ENCODE data around the gene EIF3L. TPM values are rescaled to one million over a fixed set of nuclear protein-coding genes. Genes with fewer than 3 reads are reported as not detected.

The EIF3L gene
- total and polyA plus RNA-seq, 10 of the 15 experiments (the other 5 are each of a cell fraction or from before 2014, with no cell fraction given) = 294 to 1,037 (median 618) TPM

DNA sequence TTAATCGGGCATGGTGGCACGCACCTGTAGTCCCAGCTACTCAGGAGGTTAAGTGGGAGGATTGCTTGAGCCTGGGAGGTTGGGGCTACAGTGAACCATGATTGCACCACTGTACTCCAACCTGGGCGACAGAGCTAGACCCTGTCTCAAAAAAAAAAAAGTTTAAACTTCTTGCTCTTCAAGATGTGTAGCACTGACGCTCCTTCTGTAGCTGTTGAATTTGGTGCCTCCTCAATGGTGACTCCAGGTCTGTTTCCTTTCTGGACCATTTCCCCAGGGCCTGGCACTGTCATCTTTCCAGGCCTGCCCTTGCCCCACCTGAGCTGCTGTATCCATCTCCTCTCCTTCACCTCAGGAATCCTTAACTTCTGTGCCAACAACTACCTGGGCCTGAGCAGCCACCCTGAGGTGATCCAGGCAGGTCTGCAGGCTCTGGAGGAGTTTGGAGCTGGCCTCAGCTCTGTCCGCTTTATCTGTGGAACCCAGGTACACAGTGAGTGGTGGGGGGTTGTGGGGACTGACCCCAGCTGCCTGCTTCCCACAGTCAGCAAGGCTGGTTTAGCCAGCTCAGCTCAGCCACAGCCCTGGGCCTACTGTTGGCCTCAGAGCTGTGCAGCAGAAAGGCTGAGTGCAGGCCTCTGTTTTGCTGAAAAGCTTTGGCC, 39.4 kb upstream of the EIF3L start:
- BruUV-seq (replicated peaks) = no TSS peak
- intact Hi-C loops (cut with micrococcal nuclease; ENCODE audit: unreplicated experiment) (no loop called here), in situ Hi-C loops (cut with MboI) (no loop called here)
- ChIA-PET RAD21 (ENCODE audit: unreplicated experiment) (no interaction called here), CTCF (interaction anchor here (0.5 to 4.5 kb wide), 4 partner anchors 9 to 148 kb away, joined by 3 to 47 read pairs (median 8); no protein-coding TSS in a partner anchor), POLR2A (interaction anchor here (0.7 kb wide), 1 partner anchor 270 kb away, joined by 3 read pairs; no protein-coding TSS in a partner anchor), SMC1A (ENCODE audit: uncharacterized antibody, unreplicated experiment) (no interaction called here)
- Histone ChIP-seq H3K4me2 (ENCODE audit: control insufficient read depth, insufficient read depth) (no peak overlapping the region), H3K9ac (ENCODE audit: control insufficient read depth, insufficient read depth, low read length) (no peak overlapping the region), H3K27me3 (replicated peaks in 1 of 2; ENCODE audit: control insufficient read depth in 2 of 2, insufficient read depth in 2 of 2, low read length in 1 of 2) (peaks cover 11 to 18% of the 10 kb centered on the region in 2 experiments), H3K36me3 (ENCODE audit: control insufficient read depth in 2 of 2, insufficient read depth in 2 of 2, low read length in 1 of 2) (no peaks in the 10 kb centered on the region), H3K4me3 (no peak overlapping the region), H3K4me1 (ENCODE audit: control insufficient read depth, insufficient read depth, low read length) (peaks cover 4% of the 10 kb centered on the region), H3K79me2 (ENCODE audit: control insufficient read depth, insufficient read depth, low read length) (no peaks in the 10 kb centered on the region), H3K27ac (ENCODE audit: control insufficient read depth, insufficient read depth) (no peak overlapping the region), H3K9me3 (replicated peaks; ENCODE audit: control insufficient read depth, insufficient read depth, low read length) (no peaks in the 10 kb centered on the region; the same call in 2 of the 3 replicates), H4K20me1 (ENCODE audit: control insufficient read depth, insufficient read depth) (no peaks in the 10 kb centered on the region), H2AFZ (ENCODE audit: control insufficient read depth, low read depth, low read length) (no peak overlapping the region)
- 76% methylated on average over 5 of the region's 5 CpGs for WGBS (ENCODE audit: insufficient coverage, insufficient replicate concordance, low lambda C conversion rate, missing lambda C conversion rate)
- no peak for FAIRE-seq
- ATAC-seq = no peak
- no peak for TF ChIP-seq CBX3 (IDR thresholded peaks at IDR 0.05; ENCODE audit: borderline replicate concordance, low read depth)
- TF ChIP-seq ZNF274 (IDR thresholded peaks at IDR 0.05; ENCODE audit: insufficient read depth, insufficient read length) = no peak
- no peak for TF ChIP-seq EP300 (IDR thresholded peaks at IDR 0.05; ENCODE audit: borderline replicate concordance in 1 of 2, control insufficient read depth in 1 of 2, low read depth in 2 of 2, low read length in 2 of 2)
- no peak for TF ChIP-seq POLR2AphosphoS2 (IDR thresholded peaks at IDR 0.05; ENCODE audit: low read depth, low read length)
- TF ChIP-seq, protein P1, sequence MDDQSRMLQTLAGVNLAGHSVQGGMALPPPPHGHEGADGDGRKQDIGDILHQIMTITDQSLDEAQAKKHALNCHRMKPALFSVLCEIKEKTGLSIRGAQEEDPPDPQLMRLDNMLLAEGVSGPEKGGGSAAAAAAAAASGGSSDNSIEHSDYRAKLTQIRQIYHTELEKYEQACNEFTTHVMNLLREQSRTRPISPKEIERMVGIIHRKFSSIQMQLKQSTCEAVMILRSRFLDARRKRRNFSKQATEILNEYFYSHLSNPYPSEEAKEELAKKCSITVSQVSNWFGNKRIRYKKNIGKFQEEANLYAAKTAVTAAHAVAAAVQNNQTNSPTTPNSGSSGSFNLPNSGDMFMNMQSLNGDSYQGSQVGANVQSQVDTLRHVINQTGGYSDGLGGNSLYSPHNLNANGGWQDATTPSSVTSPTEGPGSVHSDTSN (IDR thresholded peaks at IDR 0.05; ENCODE audit: insufficient replicate concordance, low read depth, low read length) = no peak
- TF ChIP-seq TCF3 (IDR thresholded peaks at IDR 0.05; ENCODE audit: borderline replicate concordance, insufficient read depth, low read depth, low read length) = no peak
- TF ChIP-seq, protein P2, sequence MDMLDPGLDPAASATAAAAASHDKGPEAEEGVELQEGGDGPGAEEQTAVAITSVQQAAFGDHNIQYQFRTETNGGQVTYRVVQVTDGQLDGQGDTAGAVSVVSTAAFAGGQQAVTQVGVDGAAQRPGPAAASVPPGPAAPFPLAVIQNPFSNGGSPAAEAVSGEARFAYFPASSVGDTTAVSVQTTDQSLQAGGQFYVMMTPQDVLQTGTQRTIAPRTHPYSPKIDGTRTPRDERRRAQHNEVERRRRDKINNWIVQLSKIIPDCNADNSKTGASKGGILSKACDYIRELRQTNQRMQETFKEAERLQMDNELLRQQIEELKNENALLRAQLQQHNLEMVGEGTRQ (IDR thresholded peaks at IDR 0.05; ENCODE audit: borderline replicate concordance, low read depth, low read length) = no peak
- DNase-seq (ENCODE audit: low read depth, low spot score) = no peak
